Measurements from ENCODE around the gene THSD8.

Gene THSD8

GRCh38 chr19:12782174-12782423 is 19.8 kb upstream of the THSD8 start:
- no peak for DNase-seq

DNA sequence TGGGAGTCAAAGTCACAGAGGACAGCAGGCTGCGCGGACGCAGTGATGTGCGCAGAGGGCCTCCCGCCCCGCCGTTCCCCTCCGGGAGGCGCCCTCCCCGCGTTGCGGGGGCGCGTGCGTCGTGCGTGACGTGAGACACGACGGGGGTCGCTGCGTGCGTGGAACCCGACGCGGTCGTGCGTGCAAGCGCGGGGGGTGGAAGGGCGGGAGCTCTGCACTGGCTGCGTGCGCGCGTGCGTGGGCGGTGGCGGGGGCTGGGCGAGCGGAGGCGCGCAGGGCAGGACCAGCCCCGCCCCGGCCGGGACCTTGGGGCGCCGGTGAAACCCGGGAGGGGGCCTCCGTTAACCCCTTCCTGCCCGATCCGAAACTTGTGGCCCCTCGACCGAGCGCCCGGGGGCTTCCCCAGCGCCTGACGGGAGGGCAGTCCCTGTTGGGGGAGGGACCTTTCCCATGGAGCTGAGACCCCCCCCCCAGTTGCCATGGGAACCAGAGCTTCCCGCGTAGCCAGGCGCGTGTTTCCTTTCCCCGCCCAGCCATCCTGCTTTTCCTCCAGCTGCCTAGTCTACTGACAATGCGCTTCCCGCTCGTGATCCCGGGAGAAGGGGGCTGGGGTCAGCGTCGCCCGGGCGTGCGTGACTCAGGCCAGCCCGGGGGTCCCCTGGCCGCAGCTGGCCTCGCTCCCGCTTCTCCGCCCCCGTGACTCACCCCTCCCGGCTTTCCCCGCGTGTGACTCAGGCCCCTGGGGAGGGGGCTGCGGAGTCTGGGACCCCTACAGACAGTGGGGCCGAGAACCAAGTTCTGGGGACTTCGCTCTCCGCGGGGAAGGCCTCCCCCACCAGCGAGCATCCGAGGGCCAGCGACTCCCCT is 19.2 kb upstream of the THSD8 start:
- DNase-seq: peak; percentile 76 to 86

- no peak for DNase-seq
Measured at GRCh38 chr19:12783291-12783848, 18.5 kb upstream of the THSD8 start.

- DNase-seq: no peak
Measured at GRCh38 chr19:12783849-12784393, 17.9 kb upstream of the THSD8 start.

DNA sequence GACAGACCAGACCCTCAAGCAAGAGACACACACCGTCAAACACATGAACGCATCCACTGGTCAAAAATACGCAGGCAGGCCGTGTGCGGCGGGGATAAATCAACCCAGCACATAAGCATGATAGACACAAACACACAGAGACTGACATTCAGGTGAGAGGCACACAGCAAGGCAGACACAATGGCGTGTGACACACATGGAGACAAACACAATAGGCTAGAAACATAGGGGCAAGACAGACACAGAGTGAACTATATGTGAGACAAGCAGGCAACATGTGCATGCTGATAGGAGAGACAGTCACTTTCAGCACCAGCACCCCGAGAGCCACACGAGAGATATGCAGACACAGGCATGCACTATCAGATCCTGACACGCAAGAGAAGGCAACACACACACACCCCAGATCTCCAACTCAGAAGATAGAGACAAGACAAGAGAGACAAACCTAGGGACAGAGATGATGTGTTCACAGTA is 17.4 kb upstream of the THSD8 start:
- no peak for DNase-seq

DNA sequence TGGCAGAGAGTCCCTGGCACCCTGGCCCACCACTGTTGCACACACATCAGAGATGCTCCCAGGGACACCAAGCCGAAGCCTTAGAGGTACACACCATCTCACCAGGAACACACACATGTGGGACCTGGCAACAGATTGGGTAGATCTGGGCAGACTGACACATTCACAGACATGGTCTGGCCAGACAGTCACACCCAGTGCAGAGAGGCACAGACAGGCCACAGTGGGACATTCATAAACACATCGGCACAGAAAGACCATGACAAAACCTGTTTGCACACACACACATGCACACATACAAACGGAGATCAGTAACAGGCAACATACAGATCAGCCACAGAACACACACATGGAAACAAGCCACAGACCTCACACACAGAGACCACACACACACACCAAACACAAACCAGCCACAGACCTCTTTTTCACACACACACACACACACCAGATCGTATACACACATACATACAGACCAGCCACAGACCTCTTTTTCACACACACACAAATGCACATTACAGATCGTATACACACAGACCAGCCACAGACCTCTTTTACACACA is 16.9 kb upstream of the THSD8 start:
- no peak for DNase-seq

DNA sequence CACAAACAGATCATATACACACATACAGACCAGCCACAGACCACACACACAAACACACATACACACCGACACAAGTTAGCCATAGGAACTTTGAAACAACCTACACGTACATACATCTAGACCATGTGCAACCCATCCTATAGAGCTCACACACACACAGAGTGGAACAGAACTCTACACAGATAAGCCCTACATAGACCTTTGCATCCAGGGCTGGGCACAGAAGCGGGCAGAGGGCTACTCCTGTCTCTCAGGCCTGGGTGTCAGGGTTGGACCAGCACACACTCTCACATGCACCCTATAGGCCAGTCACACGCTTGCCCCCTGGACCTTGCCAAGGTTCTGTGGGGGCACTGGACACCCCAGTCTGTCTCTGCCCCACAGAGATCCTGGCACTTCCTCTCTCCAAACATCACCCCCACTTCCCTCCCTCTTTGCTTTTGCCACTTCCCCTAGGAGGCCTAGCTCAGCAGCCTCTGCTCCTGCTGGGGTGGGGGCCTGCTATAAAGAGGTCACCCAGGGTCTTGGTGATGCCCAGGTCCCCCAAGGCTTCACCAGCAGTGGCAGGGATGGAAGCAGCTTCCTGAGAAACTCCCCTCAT is 16.3 kb upstream of the THSD8 start:
- DNase-seq: no peak

DNA sequence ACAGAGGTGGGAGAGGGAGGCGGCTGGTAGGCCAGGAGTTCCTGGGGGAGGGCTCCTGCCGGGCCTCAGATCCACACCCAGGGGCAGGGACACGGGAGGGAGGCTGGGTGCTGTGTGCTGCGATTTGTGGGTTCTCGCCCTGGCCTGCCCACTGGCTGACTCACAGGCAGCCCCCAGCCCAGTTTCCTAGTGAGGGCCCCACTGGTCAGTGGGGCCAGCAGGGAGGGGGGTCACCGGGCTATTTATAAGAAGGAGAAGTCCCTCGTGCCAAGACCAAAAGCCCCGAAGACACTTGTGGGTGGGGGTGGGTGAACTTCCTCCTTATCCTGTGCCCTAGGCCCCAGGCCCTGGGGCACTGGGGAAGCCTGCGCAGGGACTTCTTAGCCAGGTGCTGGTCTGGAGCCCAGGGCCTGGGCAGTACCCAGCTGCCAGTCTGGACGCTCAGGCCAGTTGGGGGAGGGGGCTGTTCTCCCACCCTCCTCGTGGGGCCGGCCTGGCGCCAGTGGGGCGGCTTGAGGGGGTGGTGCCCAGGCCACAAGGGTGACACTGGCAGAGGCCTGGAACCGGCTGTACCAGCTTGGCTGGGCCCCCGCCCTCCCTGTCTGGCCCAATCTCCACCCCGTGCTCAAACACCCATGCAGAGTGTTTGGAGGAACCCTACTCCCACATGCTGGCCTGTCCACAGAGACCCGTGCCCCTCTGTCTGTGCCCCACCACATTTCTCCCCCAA is 15.6 kb upstream of the THSD8 start:
- DNase-seq: no peak

DNA sequence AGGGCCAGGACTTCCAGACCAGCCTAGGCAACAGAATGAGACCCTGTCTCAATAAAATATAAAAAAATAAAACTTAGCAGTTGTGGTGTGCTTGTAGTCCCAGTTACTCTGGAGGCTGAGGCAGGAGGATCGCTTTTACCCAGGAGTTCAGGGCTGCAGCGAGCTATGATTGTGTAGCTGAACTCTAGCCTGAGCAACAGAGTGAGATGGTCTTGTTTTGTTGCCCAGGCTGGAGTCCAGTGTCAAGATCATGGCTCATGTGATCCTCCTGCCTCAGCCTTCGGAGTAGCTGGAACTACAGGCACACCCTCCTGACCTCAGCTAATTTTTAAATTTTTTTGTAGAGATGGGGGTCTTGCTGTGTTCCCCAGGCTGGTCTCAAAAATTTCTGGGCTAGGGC is 14.9 kb upstream of the THSD8 start:
- no peak for DNase-seq

DNA sequence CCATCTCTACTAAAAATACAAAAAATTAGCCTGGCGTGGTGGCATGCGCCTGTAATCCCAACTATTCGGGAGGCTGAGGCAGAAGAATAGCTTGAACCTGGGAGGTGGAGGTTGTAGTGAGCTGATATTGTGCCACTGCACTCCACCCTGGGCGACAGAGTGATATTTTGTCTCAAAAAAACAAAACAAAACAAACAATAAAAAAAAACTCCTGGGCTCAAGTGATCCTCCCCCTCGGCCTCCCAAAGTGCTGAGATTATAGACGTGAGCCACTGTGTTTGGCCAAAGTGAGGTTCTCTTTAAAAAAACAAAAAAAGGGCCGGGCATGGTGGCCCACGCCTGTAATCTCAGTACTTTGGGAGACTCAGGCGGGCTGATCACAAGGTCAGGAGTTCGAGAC is 14.4 kb upstream of the THSD8 start:
- DNase-seq: no peak

DNA sequence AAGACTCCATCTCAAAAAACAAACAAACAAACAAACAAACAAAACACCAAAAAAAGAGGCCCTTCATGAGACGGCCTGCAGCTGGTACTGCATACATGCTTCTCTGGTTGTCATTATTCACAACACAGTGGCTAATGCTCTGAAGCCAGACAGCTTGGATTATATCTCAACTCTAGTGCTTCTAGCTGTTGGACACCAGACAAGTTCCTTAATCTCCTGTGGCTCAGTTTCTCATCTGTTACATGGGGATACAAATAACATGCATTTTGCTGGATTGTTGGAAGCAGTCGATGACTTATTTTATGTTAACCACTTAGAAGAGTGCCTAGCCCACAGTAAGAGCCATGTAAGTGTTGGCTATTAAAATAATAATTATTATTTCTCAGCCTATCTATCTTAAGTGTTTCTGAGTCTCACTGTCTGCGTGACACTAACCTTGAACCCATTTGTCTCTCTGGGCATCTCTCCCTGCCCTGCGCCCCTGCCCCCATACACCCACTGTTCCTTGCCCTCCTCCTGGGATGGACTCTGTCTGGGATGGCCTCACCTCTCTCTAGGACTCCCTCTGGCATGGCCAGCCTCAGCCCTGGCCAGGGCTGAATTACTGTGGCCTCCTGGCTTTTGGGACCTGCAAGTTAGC is 13.7 kb upstream of the THSD8 start:
- DNase-seq: peak; percentile 38 to 68

DNA sequence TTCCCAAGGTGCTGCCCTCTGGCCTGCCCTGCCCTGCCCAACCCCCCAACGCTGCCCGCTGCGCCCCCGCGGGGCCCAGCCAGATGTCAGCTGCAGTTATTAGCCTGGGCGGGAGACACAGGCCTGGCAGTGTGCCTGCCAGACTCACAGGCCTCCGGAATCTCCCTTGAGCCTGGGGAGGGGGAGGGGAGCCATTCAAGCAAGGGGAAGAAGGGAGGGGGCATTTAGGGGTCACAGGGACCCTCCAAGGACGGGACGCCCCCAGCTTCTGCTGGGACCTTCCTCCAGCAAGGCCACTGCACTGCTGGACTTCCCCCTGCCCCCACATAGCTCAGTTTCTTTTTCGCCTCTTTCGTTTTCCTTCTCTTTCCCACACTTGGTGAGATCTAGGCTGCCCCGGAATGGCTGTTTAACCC is 13.2 kb upstream of the THSD8 start:
- peak; percentile 86 to 90 for DNase-seq

- DNase-seq: peak in 1 of 2 experiments; percentile 46
Measured at GRCh38 chr19:12789098-12789903, 12.6 kb upstream of the THSD8 start.

GRCh38 chr19:12789904-12790619 is 11.8 kb upstream of the THSD8 start:
- DNase-seq: peak; percentile 95 to 97

- no peak for DNase-seq
Measured at GRCh38 chr19:12790628-12791344, 11.1 kb upstream of the THSD8 start.

GRCh38 chr19:12791345-12792050 is 10.4 kb upstream of the THSD8 start, which contains the start of gene JUNB:
JUNB (plus strand) TSS chr19:12791486; CDS start chr19:12791772, 286 bp downstream.
- peak; percentile 91 to 95 for DNase-seq

GRCh38 chr19:12792051-12792852 is 9.6 kb upstream of the THSD8 start:
- peak; percentile 61 to 85 for DNase-seq

- DNase-seq: no peak
Measured at GRCh38 chr19:12792853-12793289, 9.0 kb upstream of the THSD8 start.
